NCI-H774 (cell line): ENCODE data around the gene ZNF280D.
A peak's percentile ranks its signal among the peaks of the same experiment; 100 is the strongest.
"Not testable (repeated sequence)": the region's sequence is repeated elsewhere in the genome, so short reads cannot be mapped to it uniquely, and the experiment has no call there.

Experiments
- DNase-seq: peaks from one replicate; lab custom pipeline; 2025; lab: John Stamatoyannopoulos, UW

The ZNF280D gene

GRCh38 chr15:56733136-56734012 lies at the start of gene ZNF280D:
TSS of gene ZNF280D (minus strand) at chr15:56733509. CDS start at chr15:56707109, 26,400 bp downstream.
- peak; percentile 77 for DNase-seq

- no peak for DNase-seq
Measured at GRCh38 chr15:56782306-56782705, 49.0 kb upstream of the ZNF280D start.

GRCh38 chr15:56781666-56782065 lies 48.4 kb upstream of the ZNF280D start:
- DNase-seq, result no peak

- not testable (repeated sequence) for DNase-seq
Measured at GRCh38 chr15:56780102-56780725, 46.9 kb upstream of the ZNF280D start.

GRCh38 chr15:56779449-56779848 lies 46.1 kb upstream of the ZNF280D start:
- DNase-seq, result not testable (repeated sequence)

- DNase-seq, result no peak
Measured at GRCh38 chr15:56778761-56779160, 45.5 kb upstream of the ZNF280D start.

GRCh38 chr15:56776839-56777238 lies 43.5 kb upstream of the ZNF280D start:
- DNase-seq, result no peak

- DNase-seq, result no peak
Measured at GRCh38 chr15:56775641-56776040, 42.3 kb upstream of the ZNF280D start.

GRCh38 chr15:56774356-56774755 lies 41.0 kb upstream of the ZNF280D start:
- DNase-seq, result no peak

- peak; percentile 27 for DNase-seq
Measured at GRCh38 chr15:56772868-56773639, 39.7 kb upstream of the ZNF280D start.

GRCh38 chr15:56770173-56770572 lies 36.9 kb upstream of the ZNF280D start:
- DNase-seq, result no peak

GRCh38 chr15:56767315-56767714 lies 34.0 kb upstream of the ZNF280D start:
- DNase-seq, result no peak

GRCh38 chr15:56765251-56765650 lies 31.9 kb upstream of the ZNF280D start:
- DNase-seq, result no peak

- no peak for DNase-seq
Measured at GRCh38 chr15:56763141-56763895, 30.0 kb upstream of the ZNF280D start.

- no peak for DNase-seq
Measured at GRCh38 chr15:56760186-56760585, 26.9 kb upstream of the ZNF280D start.

GRCh38 chr15:56759450-56759845 lies 26.1 kb upstream of the ZNF280D start:
- no peak for DNase-seq

GRCh38 chr15:56758770-56759449 lies 25.6 kb upstream of the ZNF280D start:
- DNase-seq, result no peak

- DNase-seq, result no peak
Measured at GRCh38 chr15:56757875-56758274, 24.6 kb upstream of the ZNF280D start.

- no peak for DNase-seq
Measured at GRCh38 chr15:56754772-56755370, 21.6 kb upstream of the ZNF280D start.

GRCh38 chr15:56752986-56753385 lies 19.7 kb upstream of the ZNF280D start:
- no peak for DNase-seq

- no peak for DNase-seq
Measured at GRCh38 chr15:56749982-56750381, 16.7 kb upstream of the ZNF280D start.
